Measurements from ENCODE around the gene AGER.

DNA sequence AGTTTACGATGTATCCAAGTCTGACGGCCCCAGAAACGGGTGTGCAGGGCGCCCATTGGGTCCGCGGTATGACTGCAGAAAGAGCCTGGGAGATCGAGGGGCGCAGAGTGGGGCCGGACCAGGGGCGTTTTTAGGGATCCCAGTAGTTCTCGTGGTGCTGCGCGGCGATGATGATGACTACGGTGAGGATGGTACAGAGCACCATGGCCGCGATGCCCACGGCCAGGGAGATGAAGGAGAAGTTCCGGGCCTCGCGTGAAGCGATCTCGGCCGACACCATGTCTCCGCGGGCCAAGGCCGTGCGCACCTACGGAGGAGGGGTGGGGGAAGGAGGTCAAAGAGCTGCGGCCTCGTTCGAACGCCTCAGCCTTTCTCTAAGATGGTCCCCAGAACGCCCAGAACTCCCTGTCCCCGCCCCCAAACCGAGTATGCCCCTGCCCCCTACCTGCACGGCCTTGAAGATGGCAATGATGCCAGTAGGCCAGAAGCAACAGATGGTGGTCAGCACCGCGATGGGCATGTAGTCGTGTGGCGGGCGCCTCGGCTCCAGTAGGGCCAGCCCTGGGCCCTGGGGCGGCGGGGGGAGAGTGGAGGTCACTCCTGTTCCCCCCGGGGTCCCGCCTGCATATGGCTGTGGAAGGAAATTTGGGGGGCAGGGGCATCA lies 34.8 kb downstream of the AGER start:
- TF ChIP-seq, protein P1, sequence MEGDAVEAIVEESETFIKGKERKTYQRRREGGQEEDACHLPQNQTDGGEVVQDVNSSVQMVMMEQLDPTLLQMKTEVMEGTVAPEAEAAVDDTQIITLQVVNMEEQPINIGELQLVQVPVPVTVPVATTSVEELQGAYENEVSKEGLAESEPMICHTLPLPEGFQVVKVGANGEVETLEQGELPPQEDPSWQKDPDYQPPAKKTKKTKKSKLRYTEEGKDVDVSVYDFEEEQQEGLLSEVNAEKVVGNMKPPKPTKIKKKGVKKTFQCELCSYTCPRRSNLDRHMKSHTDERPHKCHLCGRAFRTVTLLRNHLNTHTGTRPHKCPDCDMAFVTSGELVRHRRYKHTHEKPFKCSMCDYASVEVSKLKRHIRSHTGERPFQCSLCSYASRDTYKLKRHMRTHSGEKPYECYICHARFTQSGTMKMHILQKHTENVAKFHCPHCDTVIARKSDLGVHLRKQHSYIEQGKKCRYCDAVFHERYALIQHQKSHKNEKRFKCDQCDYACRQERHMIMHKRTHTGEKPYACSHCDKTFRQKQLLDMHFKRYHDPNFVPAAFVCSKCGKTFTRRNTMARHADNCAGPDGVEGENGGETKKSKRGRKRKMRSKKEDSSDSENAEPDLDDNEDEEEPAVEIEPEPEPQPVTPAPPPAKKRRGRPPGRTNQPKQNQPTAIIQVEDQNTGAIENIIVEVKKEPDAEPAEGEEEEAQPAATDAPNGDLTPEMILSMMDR (IDR thresholded peaks at IDR 0.05) = no peak
- TF ChIP-seq POLR2A (IDR thresholded peaks at IDR 0.05) = no peak

Data from sigmoid colon (tissue), 3 donors.